Epithelial cell of esophagus (primary cell): ENCODE measurements around the gene KDM3B.
"Not testable (repeated sequence)": the region's sequence is repeated elsewhere in the genome, so short reads cannot be mapped to it uniquely, and the experiment has no call there.

Experiments
- DNase-seq: peaks from one replicate; pipeline ENCODE4 v3.0.0; 2010; ENCODE audit warnings: low read depth
- H3K4me3 ChIP-seq: 2 replicates; pipeline ENCODE4 v1.5.1; 2011; ENCODE audit warnings: mild to moderate bottlenecking, low read length, control low read depth
- CTCF ChIP-seq: IDR thresholded peaks from 2 replicates; pipeline ENCODE4 v1.5.1; 2011; ENCODE audit warnings: low read depth, mild to moderate bottlenecking, low read length, control low read depth, inconsistent platforms; ENCODE audit not compliant: insufficient read depth; ENCODE audit errors: missing control alignments

Gene KDM3B

DNA sequence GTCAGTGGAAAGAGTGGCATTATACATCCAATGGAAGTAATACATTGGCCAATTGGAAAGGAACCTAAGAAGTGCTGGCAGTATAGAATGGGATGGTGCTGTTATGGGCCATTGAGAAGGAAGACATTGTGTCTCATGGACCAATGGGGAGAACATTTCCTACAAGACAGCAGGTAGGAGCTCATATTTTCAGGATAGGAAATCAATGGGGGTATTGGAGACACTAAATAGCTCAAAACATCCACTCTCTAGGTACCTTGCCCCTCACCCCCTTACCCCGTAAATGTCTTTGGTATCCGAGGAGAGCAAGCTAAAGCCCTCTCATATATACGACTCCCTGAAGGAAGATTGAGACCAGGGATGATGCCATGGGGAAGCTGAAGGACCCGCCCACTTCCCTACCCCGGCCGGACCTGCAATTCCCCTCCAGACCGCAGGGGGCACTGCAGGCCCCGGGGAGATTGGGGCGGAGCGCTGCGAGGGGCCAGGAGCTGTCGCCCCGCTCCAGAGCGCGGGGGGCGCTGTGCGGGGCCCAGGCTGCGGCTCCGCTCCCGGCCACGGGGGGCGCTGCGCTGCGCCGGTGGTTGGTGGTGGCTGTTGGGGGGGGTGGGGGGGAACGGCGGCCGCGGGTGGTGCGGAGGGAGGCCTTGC, at the start of gene KDM3B:
Gene KDM3B (plus strand): TSS at position 615 of the 651 bp plus-strand sequence. CDS start 111 bp downstream, outside the sequence.
- TF ChIP-seq CTCF: peak; percentile 87
- peak; percentile 86 for DNase-seq
- peak within 1 kb of the TSS; percentile 80 for H3K4me3 ChIP-seq

DNA sequence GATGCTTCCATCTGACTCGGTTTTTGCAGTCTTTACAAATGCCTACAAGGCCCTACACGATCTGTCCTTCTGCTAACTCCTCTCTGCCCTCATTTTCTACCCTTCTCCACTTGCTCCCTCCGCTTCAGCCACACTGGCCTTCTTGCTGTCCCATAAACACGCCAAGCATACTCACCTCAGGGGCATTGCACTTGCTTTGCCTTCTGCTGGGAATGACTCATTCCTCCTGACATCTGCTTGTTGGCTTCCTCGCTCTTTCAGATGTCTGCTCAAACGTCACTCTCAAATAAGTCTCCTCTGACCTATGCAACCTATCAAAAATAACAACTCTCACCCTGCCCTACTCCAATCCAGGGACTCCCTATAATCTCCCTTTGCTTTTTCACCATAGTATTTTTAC, 49.1 kb upstream of the KDM3B start:
- no peak for TF ChIP-seq CTCF
- H3K4me3 ChIP-seq: no peak overlapping the region
- peak; percentile 50 for DNase-seq

DNA sequence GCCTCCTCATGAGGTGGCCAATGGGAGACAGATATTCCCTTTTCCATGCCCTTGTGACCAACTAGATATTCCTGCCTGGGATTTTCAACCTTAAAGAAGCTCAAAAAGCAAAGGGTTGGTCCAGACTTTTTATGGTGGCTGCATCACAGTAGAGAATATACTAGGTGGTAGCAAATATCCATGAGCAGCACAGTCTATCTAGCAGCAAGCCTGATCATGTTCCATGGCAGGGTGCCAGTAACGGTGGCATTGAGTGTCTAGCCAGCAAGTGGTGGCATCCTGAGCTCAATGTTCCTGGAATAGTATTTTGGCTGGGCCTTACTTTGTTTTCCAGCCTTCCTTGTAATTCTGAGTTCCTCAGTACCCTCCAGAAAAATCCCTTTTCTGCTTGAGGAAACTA, 46.7 kb upstream of the KDM3B start:
- peak; percentile 80 for DNase-seq
- peak; percentile 21 for TF ChIP-seq CTCF
- no peak overlapping the region for H3K4me3 ChIP-seq

- no peak overlapping the region for H3K4me3 ChIP-seq
- DNase-seq: no peak
- no peak for TF ChIP-seq CTCF
Observed at GRCh38 chr5:138315751-138316278, 36.7 kb upstream of the KDM3B start.

- DNase-seq: no peak
- no peak for TF ChIP-seq CTCF
- no peak overlapping the region for H3K4me3 ChIP-seq
Observed at GRCh38 chr5:138316355-138316754, 36.1 kb upstream of the KDM3B start.

- DNase-seq: peak; percentile 14
- not testable (repeated sequence) for H3K4me3 ChIP-seq
Observed at GRCh38 chr5:138318211-138318610, 34.3 kb upstream of the KDM3B start.

GRCh38 chr5:138330813-138331448, 21.6 kb upstream of the KDM3B start:
- peak overlapping the region; percentile 72 for H3K4me3 ChIP-seq
- TF ChIP-seq CTCF: no peak
- peak; percentile 33 for DNase-seq
